Osteoblast (primary cell): ENCODE data around the gene MCRS1. TPM values are rescaled to one million over a fixed set of nuclear protein-coding genes. Genes with fewer than 3 reads are reported as not detected.

Experiments used
- DNase-seq: peaks from one replicate; pipeline ENCODE4 v3.0.0; 2011; ENCODE audit warnings: low spot score, mixed read lengths; ENCODE audit not compliant: insufficient read length; ENCODE audit errors: missing footprints
- H2AFZ ChIP-seq: 2 replicates; pipeline ENCODE4 v1.6.0; 2011; ENCODE audit warnings: mild to moderate bottlenecking, low read length
- H3K27ac ChIP-seq: 2 replicates; pipeline ENCODE4 v1.5.1; 2011; ENCODE audit warnings: mild to moderate bottlenecking, low read depth, low read length, moderate library complexity
- H3K27me3 ChIP-seq: 2 replicates; pipeline ENCODE4 v1.6.0; 2012; ENCODE audit warnings: mild to moderate bottlenecking, control low read depth, inconsistent platforms, low read length, moderate library complexity; ENCODE audit not compliant: insufficient read depth
- H3K36me3 ChIP-seq: 2 replicates; pipeline ENCODE4 v1.5.1; 2011; ENCODE audit warnings: mild to moderate bottlenecking, low read length, control low read depth, moderate library complexity; ENCODE audit not compliant: insufficient read depth
- H3K4me1 ChIP-seq: 2 replicates; pipeline ENCODE4 v1.5.1; 2011; ENCODE audit warnings: mild to moderate bottlenecking, low read length, control low read depth, moderate library complexity; ENCODE audit not compliant: insufficient read depth
- H3K4me2 ChIP-seq: 2 replicates; pipeline ENCODE4 v1.6.0; 2011; ENCODE audit warnings: mild to moderate bottlenecking, low read length; ENCODE audit not compliant: insufficient read depth
- H3K4me3 ChIP-seq: fragments of 200-600 bp; sonication (generic); 3 replicates; pipeline ENCODE4 v1.5.1; 2012; ENCODE audit warnings: mild to moderate bottlenecking, low read length, inconsistent platforms; ENCODE audit not compliant: insufficient read depth
- H3K79me2 ChIP-seq: 2 replicates; pipeline ENCODE4 v1.6.0; 2012; ENCODE audit warnings: mild to moderate bottlenecking, low read length, control low read depth, inconsistent platforms; ENCODE audit not compliant: insufficient read depth
- H3K9me3 ChIP-seq: 2 replicates; pipeline ENCODE4 v1.5.1; 2011; ENCODE audit warnings: low read depth, low read length, control low read depth
- H4K20me1 ChIP-seq: 2 replicates; pipeline ENCODE4 v1.6.0; 2012; ENCODE audit warnings: mild to moderate bottlenecking, low read length, control low read depth; ENCODE audit not compliant: insufficient read depth
- total RNA-seq: library from RNA; depleted of rRNA; stranded (reverse); fragments of >200 nt; gene quantifications from 2 replicates; pipeline ENCODE4 v1.2.3, GENCODE V29; 2012
- TF ChIP-seq, protein P1 (sequence below): IDR thresholded peaks from 2 replicates; pipeline ENCODE4 v1.5.1; 2011; ENCODE audit warnings: mild to moderate bottlenecking, low read depth, low read length, moderate library complexity; ENCODE audit errors: extremely low read depth

MCRS1 gene
- total RNA-seq, 1 donor = 56.5 TPM

DNA sequence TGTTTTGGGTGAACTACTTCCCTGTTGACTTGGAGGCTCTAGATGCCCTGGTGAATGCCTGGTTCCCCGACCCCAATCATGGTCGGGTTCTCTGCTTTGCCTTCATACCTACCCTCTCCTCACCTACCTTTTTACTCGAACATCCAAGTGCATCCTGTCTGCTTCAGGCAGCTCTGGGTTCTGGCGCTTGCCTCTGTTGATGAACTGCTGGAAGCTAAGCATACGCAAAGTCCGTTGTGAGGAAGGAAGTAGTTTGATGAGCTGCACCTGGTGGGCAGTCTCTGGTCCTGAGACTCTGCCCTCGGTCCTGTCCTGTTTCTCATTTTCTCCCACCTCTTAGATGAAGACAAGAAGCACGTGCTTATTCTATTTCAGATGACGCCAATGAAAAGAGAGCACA is 15.5 kb downstream of the MCRS1 start:
- no peaks in the 10 kb centered on the region for H4K20me1 ChIP-seq

DNA sequence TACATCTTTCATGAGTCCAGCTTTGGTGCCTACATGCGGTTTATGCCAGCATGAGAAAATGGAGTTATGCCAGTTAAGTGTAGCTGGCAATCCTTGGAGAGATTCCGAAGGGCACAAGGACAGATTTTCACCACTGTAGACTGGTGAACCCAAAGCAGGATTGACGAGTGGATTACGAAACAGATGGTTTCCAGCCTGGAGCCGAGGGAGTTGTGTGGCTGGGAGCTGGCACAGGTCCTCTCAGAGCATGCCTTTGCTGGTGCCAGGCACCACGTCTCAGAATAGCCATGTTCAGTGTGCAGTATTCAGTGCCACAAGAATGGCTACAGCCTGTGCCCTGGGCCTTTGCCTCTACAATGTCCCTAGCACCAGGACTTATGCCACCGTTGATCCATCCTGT is 15.9 kb downstream of the MCRS1 start:
- no peaks in the 10 kb centered on the region for H4K20me1 ChIP-seq
- no peak overlapping the region for H3K27ac ChIP-seq
- TF ChIP-seq, protein P1, sequence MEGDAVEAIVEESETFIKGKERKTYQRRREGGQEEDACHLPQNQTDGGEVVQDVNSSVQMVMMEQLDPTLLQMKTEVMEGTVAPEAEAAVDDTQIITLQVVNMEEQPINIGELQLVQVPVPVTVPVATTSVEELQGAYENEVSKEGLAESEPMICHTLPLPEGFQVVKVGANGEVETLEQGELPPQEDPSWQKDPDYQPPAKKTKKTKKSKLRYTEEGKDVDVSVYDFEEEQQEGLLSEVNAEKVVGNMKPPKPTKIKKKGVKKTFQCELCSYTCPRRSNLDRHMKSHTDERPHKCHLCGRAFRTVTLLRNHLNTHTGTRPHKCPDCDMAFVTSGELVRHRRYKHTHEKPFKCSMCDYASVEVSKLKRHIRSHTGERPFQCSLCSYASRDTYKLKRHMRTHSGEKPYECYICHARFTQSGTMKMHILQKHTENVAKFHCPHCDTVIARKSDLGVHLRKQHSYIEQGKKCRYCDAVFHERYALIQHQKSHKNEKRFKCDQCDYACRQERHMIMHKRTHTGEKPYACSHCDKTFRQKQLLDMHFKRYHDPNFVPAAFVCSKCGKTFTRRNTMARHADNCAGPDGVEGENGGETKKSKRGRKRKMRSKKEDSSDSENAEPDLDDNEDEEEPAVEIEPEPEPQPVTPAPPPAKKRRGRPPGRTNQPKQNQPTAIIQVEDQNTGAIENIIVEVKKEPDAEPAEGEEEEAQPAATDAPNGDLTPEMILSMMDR = no peak
- H3K79me2 ChIP-seq = no peaks in the 10 kb centered on the region
- H3K36me3 ChIP-seq = no peaks in the 10 kb centered on the region
- no peaks in the 10 kb centered on the region for H3K9me3 ChIP-seq
- no peak overlapping the region for H3K4me2 ChIP-seq
- H2AFZ ChIP-seq = no peak overlapping the region
- peaks cover 41% of the 10 kb centered on the region for H3K27me3 ChIP-seq
- peaks cover 5% of the 10 kb centered on the region for H3K4me1 ChIP-seq
- H3K4me3 ChIP-seq = no peak overlapping the region
- DNase-seq = peak; percentile 89

More for the DNA sequence above, 15.5 kb downstream of the MCRS1 start:
- Histone ChIP-seq H3K79me2 (no peaks in the 10 kb centered on the region), H3K27ac (no peak overlapping the region), H3K9me3 (no peaks in the 10 kb centered on the region), H2AFZ (no peak overlapping the region), H3K27me3 (peaks cover 38% of the 10 kb centered on the region), H3K4me1 (peaks cover 5% of the 10 kb centered on the region), H3K36me3 (no peaks in the 10 kb centered on the region), H3K4me3 (no peak overlapping the region), H3K4me2 (no peak overlapping the region)
- TF ChIP-seq, protein P1 = no peak
- DNase-seq = no peak

DNA sequence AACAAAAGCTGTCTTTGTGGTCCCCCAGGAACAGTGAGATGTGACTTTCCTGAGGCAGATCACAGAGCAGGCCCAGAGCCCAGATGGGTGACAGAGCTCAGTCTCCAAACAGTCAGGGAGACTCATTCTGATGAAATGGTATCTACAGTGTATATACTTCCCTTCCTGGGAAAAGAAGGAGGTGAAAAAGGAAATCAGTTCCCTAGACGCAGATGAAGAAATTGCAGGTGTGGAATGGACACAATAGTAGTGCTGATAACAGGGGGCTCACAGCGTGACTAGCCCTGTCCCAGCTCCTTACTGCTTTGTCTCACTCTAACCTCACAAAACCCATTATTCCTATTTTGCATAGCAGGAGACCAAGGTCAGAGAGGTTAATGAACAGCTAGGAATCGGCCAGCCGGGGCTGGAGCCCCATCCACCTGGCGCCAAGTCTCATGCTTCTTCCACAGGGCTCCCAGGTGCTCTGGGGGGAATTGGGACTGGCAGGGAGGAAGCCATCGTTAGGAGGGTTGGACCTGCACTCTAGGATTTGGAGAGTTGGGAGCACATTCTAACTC is 17.2 kb downstream of the MCRS1 start:
- Histone ChIP-seq H3K4me2 (no peak overlapping the region), H3K4me3 (no peak overlapping the region), H4K20me1 (no peaks in the 10 kb centered on the region), H3K36me3 (no peaks in the 10 kb centered on the region), H3K79me2 (no peaks in the 10 kb centered on the region), H2AFZ (no peak overlapping the region), H3K27me3 (peaks cover 45% of the 10 kb centered on the region), H3K27ac (no peak overlapping the region), H3K9me3 (no peaks in the 10 kb centered on the region), H3K4me1 (peaks cover 5% of the 10 kb centered on the region)
- TF ChIP-seq, protein P1 = no peak
- DNase-seq = peak; percentile 83

DNA sequence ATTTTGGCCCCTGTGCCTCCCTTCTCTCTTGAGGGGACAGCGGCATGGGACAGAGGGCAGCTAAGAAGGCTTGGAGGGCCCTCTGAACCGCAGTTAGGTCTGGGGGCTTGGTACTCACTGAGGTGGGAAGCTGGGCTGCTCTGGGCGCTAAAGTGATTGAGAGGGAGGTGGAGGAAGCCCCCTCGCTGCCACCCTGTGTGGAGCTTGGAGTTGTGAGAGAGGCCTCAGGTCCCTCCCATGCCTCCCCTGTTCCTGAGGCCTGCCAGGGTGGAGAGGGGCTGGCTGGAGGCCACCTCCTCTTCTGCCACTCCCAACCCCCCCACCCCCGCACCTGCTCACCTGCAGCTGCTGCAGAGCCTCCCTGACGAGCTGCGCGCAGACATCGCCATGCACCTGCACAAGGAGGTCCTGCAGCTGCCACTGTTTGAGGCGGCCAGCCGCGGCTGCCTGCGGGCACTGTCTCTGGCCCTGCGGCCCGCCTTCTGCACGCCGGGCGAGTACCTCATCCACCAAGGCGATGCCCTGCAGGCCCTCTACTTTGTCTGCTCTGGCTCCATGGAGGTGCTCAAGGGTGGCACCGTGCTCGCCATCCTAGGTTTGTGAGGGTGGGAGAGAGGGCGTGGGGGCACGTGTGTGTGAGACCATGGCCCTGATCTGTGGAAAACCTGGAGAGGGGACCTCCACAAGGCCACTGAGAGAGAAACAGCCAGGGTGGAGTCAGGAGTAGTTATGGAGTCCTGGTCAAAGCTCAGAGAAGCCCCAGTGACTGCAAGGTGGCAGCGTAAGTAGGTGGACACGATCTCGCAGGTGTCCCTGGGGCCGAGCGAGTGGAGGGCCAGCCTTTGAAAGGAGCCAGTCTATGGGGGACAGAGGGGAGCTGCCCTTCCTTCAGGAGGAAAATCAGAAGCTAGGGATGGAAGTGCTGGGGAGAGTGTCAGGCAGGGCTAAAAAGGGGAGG is 17.9 kb downstream of the MCRS1 start:
- Histone ChIP-seq H3K27me3 (peaks cover 47% of the 10 kb centered on the region), H3K9me3 (no peaks in the 10 kb centered on the region), H3K79me2 (no peaks in the 10 kb centered on the region), H3K36me3 (no peaks in the 10 kb centered on the region), H4K20me1 (no peaks in the 10 kb centered on the region), H3K4me1 (peaks cover 5% of the 10 kb centered on the region), H3K27ac (no peak overlapping the region), H2AFZ (no peak overlapping the region), H3K4me3 (no peak overlapping the region), H3K4me2 (no peak overlapping the region)
- peak; percentile 84 for DNase-seq
- TF ChIP-seq, protein P1 = no peak
